Measurements from ENCODE around the gene ANKRD11.
A peak's percentile ranks its signal among the peaks of the same experiment; 100 is the strongest.

The ANKRD11 gene

GRCh38 chr16:89294486-89294885, 195.9 kb downstream of the ANKRD11 start:
- no peak for DNase-seq (ENCODE audit: extremely low spot score, insufficient read length, low read depth)
- FAIRE-seq = no peak

- FAIRE-seq (no peak), DNase-seq (ENCODE audit: extremely low spot score, insufficient read length, low read depth) (no peak)
Observed at GRCh38 chr16:89293276-89294143, 196.9 kb downstream of the ANKRD11 start.

- FAIRE-seq = no peak
- DNase-seq (ENCODE audit: extremely low spot score, insufficient read length, low read depth) = no peak
Observed at GRCh38 chr16:89292443-89293078, 197.8 kb downstream of the ANKRD11 start.

GRCh38 chr16:89291776-89292175, 198.6 kb downstream of the ANKRD11 start:
- FAIRE-seq (no peak), DNase-seq (ENCODE audit: extremely low spot score, insufficient read length, low read depth) (no peak)

GRCh38 chr16:89291363-89291762, 199.0 kb downstream of the ANKRD11 start:
- DNase-seq (ENCODE audit: extremely low spot score, insufficient read length, low read depth) = no peak
- FAIRE-seq = no peak

GRCh38 chr16:89290887-89291286, 199.5 kb downstream of the ANKRD11 start:
- FAIRE-seq = no peak

GRCh38 chr16:89290472-89290871, 199.9 kb downstream of the ANKRD11 start:
- DNase-seq (ENCODE audit: extremely low spot score, insufficient read length, low read depth) = no peak
- no peak for FAIRE-seq

More at GRCh38 chr16:89290887-89291286, 199.5 kb downstream of the ANKRD11 start:
- DNase-seq (ENCODE audit: extremely low spot score, insufficient read length, low read depth) = no peak

- FAIRE-seq (peak; percentile 52), DNase-seq (ENCODE audit: extremely low spot score, insufficient read length, low read depth) (peak; percentile 87)
Observed at GRCh38 chr16:89289428-89290395, 200.6 kb downstream of the ANKRD11 start.

GRCh38 chr16:89288966-89289365, 201.4 kb downstream of the ANKRD11 start:
- no peak for FAIRE-seq
- DNase-seq (ENCODE audit: extremely low spot score, insufficient read length, low read depth) = no peak

- DNase-seq (ENCODE audit: extremely low spot score, insufficient read length, low read depth) (no peak), FAIRE-seq (no peak)
Observed at GRCh38 chr16:89288577-89288844, 201.8 kb downstream of the ANKRD11 start.

GRCh38 chr16:89287777-89288576, 202.4 kb downstream of the ANKRD11 start:
- FAIRE-seq (no peak), DNase-seq (ENCODE audit: extremely low spot score, insufficient read length, low read depth) (no peak)

- no peak for DNase-seq (ENCODE audit: extremely low spot score, insufficient read length, low read depth)
- FAIRE-seq = no peak
Observed at GRCh38 chr16:89286096-89286495, 204.3 kb downstream of the ANKRD11 start.

GRCh38 chr16:89285381-89285780, 205.0 kb downstream of the ANKRD11 start:
- DNase-seq (ENCODE audit: extremely low spot score, insufficient read length, low read depth) (no peak), FAIRE-seq (no peak)

- no peak for FAIRE-seq
- no peak for DNase-seq (ENCODE audit: extremely low spot score, insufficient read length, low read depth)
Observed at GRCh38 chr16:89283449-89283848, 206.9 kb downstream of the ANKRD11 start.

GRCh38 chr16:89282523-89282922, 207.8 kb downstream of the ANKRD11 start:
- DNase-seq (ENCODE audit: extremely low spot score, insufficient read length, low read depth) = no peak
- FAIRE-seq = no peak

- no peak for FAIRE-seq
- no peak for DNase-seq (ENCODE audit: extremely low spot score, insufficient read length, low read depth)
Observed at GRCh38 chr16:89281829-89282228, 208.5 kb downstream of the ANKRD11 start.

GRCh38 chr16:89281189-89281577, 209.2 kb downstream of the ANKRD11 start:
- FAIRE-seq (no peak), DNase-seq (ENCODE audit: extremely low spot score, insufficient read length, low read depth) (no peak)

- no peak for FAIRE-seq
- no peak for DNase-seq (ENCODE audit: extremely low spot score, insufficient read length, low read depth)
Observed at GRCh38 chr16:89280546-89281188, 209.7 kb downstream of the ANKRD11 start.
